HG03066 (cell line): Measurements from ENCODE around the gene TECTB.
"Not testable (repeated sequence)": the region's sequence is repeated elsewhere in the genome, so short reads cannot be mapped to it uniquely, and the experiment has no call there.

Experiments
- ATAC-seq: cut with Tn5 transposase; IDR thresholded peaks from one replicate; pipeline ENCODE4 v1.9.1; 2021; ENCODE audit warnings: low read depth; ENCODE audit not compliant: unreplicated experiment

Gene TECTB

GRCh38 chr10:112283100-112283499 is at the start of gene TECTB:
Gene TECTB, plus strand, starts transcription at chr10:112283400. Its CDS starts 335 bp downstream, at chr10:112283735.
- no peak for ATAC-seq

DNA sequence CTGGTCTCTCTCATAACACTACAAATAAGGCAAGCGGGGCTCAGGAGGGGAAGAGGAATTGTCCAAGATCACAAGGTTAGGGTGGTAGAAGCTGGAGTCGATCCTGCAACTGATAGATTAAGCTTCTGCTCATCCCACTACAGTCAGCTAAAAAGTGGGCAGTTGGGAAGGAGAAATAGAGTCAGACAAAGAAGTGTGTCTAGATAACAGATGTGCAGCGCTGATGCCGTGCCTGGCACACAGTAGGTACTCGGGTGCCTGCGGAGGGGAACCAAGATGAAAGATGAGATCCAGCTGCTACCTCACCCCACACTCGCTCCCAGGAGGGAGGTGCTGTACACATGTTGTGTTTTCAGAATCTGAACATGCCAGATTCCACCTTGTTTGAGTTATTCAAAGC is 48.1 kb upstream of the TECTB start:
- ATAC-seq: no peak

DNA sequence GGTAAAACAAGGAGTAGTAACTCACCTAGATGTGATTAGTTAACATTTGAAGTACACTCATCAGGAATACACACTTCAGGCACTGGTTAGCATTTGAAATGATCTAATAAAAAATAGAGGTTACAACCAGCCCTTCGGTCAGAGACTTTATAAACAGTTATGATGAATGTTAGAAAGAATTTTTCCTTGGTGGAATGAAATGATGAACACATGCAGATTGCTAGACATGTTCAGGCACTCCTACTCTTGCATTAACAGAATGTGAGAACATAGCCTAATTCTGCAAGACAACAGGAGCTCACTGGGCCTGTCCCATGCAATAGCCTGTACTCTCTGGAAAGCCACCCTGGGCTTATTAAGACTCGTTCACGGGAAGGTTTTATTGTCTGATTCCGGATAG is 47.3 kb upstream of the TECTB start:
- no peak for ATAC-seq

DNA sequence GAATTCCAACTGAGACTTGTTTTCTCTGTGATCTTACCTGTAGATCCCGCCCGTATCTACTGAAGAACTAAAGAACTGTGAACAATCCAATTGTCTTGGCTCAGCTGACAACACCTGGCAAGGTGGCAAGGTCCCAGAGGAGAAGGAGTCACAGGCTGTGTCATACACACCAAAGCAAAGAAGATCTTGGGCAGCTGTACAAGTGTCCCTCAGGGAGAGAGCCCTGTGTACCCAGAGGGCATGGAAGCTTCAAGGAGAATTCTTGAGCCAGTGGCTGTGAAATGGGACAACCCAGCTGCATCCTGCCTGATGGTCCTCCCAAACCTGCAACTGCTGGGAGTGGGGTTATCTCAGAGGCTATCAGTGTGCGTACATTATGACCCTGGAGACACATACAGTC is 46.7 kb upstream of the TECTB start:
- ATAC-seq: no peak

GRCh38 chr10:112239347-112239746 is 43.9 kb upstream of the TECTB start:
- no peak for ATAC-seq

- ATAC-seq: no peak
Measured at GRCh38 chr10:112240441-112240840, 42.8 kb upstream of the TECTB start.

- no peak for ATAC-seq
Measured at GRCh38 chr10:112241651-112242341, 41.4 kb upstream of the TECTB start.

DNA sequence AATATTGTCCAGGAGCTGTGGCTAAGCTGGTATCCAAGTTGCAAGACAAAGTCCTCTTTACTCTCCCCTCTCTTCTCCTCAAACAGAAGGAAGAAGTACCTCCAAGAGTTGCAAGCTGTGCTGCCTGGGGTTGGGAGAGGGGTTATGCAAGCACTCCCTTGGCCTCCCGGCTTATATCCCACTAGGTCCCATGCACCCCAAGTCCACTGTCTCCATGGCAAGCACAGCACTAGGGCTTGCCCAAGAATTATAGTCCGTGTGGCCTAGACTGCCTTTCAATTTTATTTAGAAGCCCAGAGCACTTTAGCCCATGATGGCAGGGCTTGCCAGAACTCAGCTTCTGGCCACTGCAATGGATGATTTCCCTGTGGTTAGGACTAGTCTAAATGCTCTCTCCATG is 40.4 kb upstream of the TECTB start:
- no peak for ATAC-seq

- ATAC-seq: no peak
Measured at GRCh38 chr10:112243713-112244112, 39.5 kb upstream of the TECTB start.

DNA sequence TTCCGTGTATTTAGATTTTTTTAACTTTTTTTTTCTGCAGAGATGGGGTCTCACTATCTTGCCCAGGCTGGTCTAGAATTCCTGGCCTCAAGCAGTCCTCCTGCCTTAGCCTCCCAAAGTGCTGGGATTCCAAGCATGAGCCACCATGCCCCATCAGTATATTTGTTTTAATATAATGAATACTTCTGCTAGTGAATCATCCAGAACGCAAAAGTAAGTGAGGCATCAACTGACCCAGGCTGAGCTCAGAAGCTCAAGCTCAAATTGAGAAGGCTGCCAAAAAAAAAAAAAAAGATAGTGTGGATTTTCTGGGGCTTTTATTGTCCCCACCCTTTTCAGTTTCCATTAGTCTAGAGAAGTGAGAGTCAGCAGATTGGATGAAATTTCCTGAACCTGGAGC is 39.0 kb upstream of the TECTB start:
- ATAC-seq: no peak

DNA sequence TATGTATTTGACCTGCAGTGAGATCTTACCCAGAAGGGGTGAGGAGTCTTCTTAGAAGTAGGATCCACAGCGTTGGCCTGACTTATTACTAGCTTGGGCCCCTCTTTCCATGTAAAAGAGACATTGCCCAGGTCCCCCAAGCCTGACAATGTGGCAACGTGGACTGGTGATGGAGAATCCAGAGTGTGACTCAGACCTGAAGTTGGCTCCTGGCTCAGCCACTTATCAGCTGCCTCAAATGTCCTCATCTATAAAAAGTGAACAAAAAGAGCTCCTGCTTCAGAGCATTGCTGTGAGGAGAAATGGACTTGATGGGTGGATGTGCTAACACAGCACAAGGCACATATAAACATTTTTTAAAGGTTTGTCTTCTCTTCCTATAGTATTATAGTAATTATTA is 35.4 kb upstream of the TECTB start:
- no peak for ATAC-seq

GRCh38 chr10:112248584-112249295 is 34.5 kb upstream of the TECTB start:
- ATAC-seq: no peak

- ATAC-seq: no peak
Measured at GRCh38 chr10:112249722-112250121, 33.5 kb upstream of the TECTB start.

GRCh38 chr10:112250555-112250954 is 32.6 kb upstream of the TECTB start:
- ATAC-seq: no peak

DNA sequence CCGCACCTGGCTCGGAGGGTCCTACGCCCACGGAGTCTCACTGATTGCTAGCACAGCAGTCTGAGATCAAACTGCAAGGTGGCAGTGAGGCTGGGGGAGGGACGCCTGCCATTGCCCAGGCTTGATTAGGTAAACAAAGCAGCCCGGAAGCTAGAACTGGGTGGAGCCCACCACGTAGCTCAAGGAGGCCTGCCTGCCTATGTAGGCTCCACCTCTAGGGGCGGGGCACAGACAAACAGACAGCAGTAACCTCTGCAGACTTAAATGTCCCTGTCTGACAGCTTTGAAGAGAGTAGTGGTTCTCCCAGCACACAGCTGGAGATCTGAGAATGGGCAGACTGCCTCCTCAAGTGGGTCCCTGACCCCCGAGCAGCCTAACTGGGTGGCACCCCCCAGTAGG is 32.0 kb upstream of the TECTB start:
- ATAC-seq: not testable (repeated sequence)

DNA sequence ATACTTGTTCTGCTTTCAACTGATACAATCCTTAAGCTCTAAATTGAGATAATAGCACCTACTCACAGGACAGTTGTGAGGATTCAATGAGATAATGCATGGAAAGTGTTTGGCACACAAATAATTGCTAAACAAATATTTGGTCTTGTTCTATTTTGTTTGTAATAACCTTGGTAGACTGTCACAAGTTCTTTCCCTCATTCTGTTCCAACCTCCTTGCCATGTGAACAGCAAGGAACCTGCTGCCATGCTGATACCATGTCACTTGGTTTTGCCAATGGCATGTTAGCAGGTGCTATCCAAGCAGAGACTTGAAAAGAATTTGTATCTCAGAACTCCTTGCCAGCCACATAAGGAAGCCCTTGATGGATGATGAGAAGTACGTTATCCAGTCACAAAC is 24.8 kb upstream of the TECTB start:
- no peak for ATAC-seq

GRCh38 chr10:112259688-112260087 is 23.5 kb upstream of the TECTB start:
- ATAC-seq: no peak

GRCh38 chr10:112260831-112261230 is 22.4 kb upstream of the TECTB start:
- no peak for ATAC-seq

DNA sequence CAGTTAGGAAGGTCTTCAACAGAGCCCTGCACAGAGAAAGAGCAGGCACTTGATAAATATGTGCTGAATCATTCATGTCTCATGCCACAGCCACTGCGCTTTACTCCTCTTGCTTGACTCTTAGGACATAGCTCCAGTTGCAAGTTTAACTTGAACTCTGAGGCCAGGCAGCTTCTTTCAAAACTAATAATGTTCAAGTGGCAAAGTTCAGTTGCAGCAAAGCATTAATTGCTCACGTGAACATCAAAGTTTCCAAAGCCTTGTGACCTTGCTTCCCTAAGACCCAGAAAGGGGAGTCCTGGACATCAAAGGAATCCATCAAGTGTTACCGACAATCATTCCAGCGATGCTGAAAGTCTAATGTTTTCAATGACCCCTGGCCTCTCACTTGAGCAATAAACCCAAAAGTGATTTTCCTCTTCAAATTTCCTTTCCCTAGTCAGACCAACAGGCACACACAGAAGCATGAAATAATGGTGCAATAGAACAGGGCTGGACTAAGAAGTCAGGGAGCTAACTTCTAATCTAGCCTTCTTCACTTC is 21.8 kb upstream of the TECTB start:
- no peak for ATAC-seq

GRCh38 chr10:112262546-112262945 is 20.7 kb upstream of the TECTB start:
- ATAC-seq: no peak

DNA sequence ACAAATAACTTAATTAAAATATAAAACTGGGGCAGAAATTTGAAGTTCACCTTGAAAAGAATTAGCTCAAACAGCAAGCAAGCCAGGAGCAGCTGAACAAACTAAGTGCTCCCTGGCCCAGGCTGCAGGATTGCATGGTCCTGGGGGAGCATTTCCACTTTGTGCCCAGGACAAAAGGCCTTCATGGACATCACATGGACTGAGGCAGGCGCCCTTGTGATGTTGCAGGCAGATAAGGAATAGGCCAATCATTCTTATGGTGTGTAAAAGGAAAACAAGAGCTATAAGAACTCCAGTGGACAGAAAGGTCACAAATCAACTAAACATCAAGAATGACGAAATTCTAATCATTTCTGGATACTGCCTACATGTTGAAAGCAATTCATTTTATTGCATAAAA is 17.5 kb upstream of the TECTB start:
- no peak for ATAC-seq

GRCh38 chr10:112269266-112269665 is 13.9 kb upstream of the TECTB start:
- no peak for ATAC-seq
